ENCODE measurements around the gene RNASE7.

DNA sequence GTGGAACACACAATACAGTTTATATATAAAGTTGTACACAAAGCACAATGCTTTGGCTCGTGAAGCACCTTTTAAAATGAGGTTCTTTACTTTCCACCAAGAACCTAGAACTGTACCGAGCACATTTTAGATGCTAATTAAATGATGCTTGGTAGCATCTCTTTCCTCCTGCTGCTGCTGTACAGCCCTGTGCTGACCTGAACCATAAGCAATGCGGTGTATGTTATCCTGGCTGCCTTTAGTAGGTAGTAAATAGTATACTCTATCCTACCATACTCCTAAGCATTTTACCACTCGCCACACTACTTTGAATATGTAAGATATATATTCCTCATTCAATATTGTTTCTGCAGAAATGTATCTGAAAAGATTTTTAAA, 12.6 kb downstream of the RNASE7 start:
- TF ChIP-seq, protein P1, sequence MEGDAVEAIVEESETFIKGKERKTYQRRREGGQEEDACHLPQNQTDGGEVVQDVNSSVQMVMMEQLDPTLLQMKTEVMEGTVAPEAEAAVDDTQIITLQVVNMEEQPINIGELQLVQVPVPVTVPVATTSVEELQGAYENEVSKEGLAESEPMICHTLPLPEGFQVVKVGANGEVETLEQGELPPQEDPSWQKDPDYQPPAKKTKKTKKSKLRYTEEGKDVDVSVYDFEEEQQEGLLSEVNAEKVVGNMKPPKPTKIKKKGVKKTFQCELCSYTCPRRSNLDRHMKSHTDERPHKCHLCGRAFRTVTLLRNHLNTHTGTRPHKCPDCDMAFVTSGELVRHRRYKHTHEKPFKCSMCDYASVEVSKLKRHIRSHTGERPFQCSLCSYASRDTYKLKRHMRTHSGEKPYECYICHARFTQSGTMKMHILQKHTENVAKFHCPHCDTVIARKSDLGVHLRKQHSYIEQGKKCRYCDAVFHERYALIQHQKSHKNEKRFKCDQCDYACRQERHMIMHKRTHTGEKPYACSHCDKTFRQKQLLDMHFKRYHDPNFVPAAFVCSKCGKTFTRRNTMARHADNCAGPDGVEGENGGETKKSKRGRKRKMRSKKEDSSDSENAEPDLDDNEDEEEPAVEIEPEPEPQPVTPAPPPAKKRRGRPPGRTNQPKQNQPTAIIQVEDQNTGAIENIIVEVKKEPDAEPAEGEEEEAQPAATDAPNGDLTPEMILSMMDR (IDR thresholded peaks at IDR 0.05): no peak
- TF ChIP-seq POLR2A (IDR thresholded peaks at IDR 0.05): no peak

Data from heart left ventricle (tissue), 13 donors.